Skeletal muscle cell (primary cell): Measurements from ENCODE around the gene DIP2C.
"Not testable (repeated sequence)": the region's sequence is repeated elsewhere in the genome, so short reads cannot be mapped to it uniquely, and the experiment has no call there.

ENCODE experiments used
- DNase-seq: peaks from one replicate; pipeline ENCODE4 v3.0.0-alpha.2; 2010; ENCODE audit warnings: low read depth
- H3K4me3 ChIP-seq: 2 replicates; pipeline ENCODE4 v1.5.1; 2011; ENCODE audit warnings: low read depth, mild to moderate bottlenecking, control low read depth, low read length, moderate library complexity

The DIP2C gene

GRCh38 chr10:427761-428519, 261.5 kb downstream of the DIP2C start:
- no peak for DNase-seq
- no peak overlapping the region for H3K4me3 ChIP-seq

- DNase-seq, H3K4me3 ChIP-seq: not testable (repeated sequence)
Measured at GRCh38 chr10:425365-425764, 264.1 kb downstream of the DIP2C start.

DNA sequence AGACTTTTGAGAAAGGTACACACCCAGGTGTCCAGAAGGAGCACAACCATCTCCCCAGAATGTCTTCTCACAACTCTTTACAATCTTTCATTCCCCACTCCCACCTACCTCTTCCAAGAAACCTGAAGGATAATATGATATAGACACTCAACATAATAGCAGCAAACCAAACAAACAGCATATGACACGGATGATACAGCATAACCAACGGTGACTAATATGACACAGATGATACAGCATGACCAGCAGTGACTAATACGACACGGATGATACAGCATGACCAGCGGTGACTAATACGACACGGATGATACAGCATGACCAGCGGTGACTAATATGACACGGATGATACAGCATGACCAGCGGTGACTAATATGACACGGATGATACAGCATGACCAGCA, 264.7 kb downstream of the DIP2C start:
- DNase-seq, H3K4me3 ChIP-seq: not testable (repeated sequence)

GRCh38 chr10:423178-423577, 266.3 kb downstream of the DIP2C start:
- no peak overlapping the region for H3K4me3 ChIP-seq
- no peak for DNase-seq

- no peak for DNase-seq
- no peak overlapping the region for H3K4me3 ChIP-seq
Measured at GRCh38 chr10:422675-423074, 266.8 kb downstream of the DIP2C start.

DNA sequence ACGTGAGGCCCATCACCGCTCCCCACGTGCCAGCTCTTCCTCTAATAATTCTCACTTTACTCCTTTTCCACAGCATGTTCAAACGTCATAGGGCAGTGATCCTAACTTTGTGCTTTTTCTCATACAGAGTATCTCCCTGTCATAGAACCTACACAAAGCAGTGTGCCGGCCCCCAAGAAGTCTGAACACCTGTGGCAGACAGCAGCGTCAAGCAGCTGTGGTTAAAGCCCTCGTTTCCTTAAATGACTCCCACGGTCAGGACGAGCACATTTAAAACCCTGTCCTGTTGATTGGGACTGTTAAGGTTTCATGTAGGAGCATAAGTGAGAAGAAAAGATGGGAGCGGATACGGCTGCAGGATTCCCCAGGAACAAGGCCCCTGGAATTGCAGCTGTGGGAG, 267.2 kb downstream of the DIP2C start:
- no peak overlapping the region for H3K4me3 ChIP-seq
- no peak for DNase-seq

- no peak for DNase-seq
- no peak overlapping the region for H3K4me3 ChIP-seq
Measured at GRCh38 chr10:421170-421569, 268.3 kb downstream of the DIP2C start.

GRCh38 chr10:420154-421121, 269.0 kb downstream of the DIP2C start:
- no peak for DNase-seq
- no peak overlapping the region for H3K4me3 ChIP-seq

DNA sequence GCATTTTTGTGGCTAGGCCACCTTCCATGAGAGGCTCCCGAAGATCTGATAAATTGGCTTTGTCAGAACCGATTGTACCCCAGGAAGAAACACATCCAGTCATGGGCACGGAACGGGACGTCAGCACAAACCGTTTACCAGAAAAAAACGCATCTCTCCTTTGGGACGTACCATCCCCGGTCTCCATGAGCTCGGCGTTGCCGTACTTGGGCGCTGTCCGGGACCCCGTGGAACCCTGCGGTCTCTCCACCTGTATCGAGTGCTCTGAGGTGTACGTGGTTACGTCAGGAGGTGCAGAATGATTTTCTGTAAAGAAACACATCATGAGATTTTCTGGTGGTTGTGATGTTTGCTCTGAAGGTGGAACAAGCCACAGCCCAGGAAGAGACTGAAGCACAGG, 270.6 kb downstream of the DIP2C start:
- no peak for DNase-seq
- H3K4me3 ChIP-seq: no peak overlapping the region

DNA sequence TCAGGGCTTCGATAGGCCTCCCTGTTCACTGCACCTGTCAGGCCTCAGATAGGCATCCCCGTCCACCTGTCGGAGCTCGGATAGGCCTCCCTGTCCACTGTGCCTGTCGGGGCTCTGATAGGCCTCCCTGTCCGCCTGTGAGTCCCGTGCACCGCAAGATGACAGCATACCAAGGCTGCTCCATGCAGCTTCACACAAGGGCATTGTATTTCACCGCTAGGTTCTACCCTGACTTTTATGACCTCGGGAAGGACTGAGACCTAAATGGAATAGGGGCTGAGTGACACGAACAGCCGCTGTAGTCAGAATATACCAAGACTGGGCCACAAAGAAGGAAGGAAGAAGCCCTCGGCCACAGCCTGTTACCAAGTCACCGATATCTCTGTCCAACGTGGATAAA, 271.2 kb downstream of the DIP2C start:
- H3K4me3 ChIP-seq: no peak overlapping the region
- DNase-seq: no peak

DNA sequence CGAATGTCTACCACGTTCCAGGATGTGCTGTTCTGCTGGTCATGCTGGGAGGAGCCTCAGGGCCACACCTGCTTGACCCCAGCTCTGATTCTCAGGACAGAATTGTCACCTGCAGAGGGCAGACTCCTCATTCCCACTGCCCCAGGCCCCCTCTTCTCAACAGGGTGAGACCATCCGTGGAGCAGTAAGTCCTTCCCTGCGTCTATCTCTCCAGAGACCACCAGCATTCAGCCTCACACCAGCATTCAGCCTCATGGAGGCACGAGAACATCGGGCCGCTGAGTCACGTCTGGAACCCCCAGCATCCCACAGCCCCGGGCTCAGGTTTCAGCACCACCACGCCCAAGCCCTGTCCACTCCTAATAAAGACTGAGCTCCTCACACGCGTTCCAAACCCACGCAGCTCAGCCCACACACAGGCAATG, 273.4 kb downstream of the DIP2C start:
- no peak overlapping the region for H3K4me3 ChIP-seq
- DNase-seq: no peak

DNA sequence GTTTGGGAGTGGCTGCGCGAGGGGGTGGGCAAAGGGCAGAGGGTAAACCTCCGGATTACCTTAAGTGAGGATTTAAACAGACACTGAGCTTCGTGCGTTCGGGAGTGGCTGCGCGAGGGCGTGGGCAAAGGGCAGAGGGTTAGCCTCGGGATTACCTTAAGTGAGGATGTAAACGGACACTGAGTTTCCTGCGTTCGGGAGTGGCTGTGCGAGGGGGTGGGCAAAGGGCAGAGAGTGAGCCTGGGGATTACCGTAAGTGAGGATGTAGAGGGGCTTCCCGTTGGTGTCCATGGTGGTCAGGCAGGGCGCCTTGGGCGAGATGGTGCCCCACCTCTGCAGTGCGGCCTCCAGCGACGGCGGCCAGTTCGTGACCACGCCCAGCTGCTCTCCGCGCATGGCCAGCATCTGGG, 275.8 kb downstream of the DIP2C start:
- no peak overlapping the region for H3K4me3 ChIP-seq
- no peak for DNase-seq

DNA sequence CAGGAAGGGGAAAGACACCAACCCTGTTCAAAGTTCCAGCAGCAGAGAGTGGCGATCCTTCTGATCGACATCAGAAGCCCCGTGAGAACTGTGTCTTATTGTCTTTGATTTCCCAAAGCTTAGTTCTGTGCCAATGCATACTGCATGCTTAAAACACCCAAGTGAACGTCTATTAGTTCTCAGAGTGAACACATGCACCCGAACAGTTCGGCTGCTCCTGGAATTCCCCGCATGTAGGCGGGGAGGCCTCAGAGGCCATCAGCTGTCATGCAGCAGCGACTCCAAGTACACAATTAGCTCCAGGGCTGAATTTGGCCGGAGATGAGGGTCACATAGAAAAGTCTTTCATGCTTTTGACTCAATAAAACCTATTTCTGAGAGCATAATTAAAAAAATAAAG, 277.4 kb downstream of the DIP2C start:
- no peak overlapping the region for H3K4me3 ChIP-seq
- DNase-seq: no peak

GRCh38 chr10:411603-412002, 277.9 kb downstream of the DIP2C start:
- H3K4me3 ChIP-seq: no peak overlapping the region

GRCh38 chr10:409408-410040, 279.9 kb downstream of the DIP2C start:
- no peak for DNase-seq
- H3K4me3 ChIP-seq: no peak overlapping the region

More at GRCh38 chr10:411603-412002, 277.9 kb downstream of the DIP2C start:
- DNase-seq: no peak

GRCh38 chr10:408236-408635, 281.2 kb downstream of the DIP2C start:
- DNase-seq: no peak
- H3K4me3 ChIP-seq: no peak overlapping the region

- no peak for DNase-seq
- H3K4me3 ChIP-seq: no peak overlapping the region
Measured at GRCh38 chr10:406976-407375, 282.5 kb downstream of the DIP2C start.

DNA sequence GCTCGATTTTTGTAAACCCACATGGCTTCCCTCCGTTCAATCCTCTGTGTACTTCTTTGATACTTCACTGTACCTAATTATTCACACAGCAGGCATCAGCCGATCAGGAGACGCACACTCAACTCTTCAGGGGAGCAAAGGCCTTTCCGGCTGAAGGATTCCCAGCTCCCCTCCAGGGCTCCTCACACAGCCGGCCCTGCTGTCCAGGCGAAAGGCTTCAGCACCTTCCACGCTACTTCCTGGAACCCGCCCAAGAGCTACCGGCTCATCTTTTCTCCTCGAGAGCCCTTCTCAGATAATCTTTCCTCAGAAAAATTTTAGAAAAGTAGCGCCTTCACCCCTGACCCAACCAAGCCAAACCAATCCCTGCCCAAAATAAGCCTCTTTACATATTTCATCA, 283.8 kb downstream of the DIP2C start:
- no peak for DNase-seq

DNA sequence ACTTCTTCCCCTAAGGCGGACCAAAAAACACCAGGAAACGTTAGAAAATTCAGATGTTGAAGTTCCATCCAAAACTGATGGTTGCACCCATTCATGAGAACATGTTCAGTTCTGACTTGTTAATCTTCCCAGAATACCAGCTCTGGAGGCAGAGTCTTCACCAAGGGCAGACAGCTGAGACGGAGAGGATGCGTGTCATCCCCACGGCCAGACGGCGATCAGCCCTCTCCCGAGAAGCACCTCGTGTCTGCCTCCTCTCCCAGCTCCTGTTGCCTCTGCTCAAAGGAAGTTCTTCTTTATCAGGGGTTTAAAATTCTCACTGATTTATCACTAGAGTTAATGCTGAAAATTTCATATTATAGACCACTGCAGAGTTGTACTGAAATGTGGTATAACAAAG, 284.5 kb downstream of the DIP2C start:
- no peak overlapping the region for H3K4me3 ChIP-seq
- no peak for DNase-seq

More for the DNA sequence above, 283.8 kb downstream of the DIP2C start:
- H3K4me3 ChIP-seq: no peak overlapping the region

DNA sequence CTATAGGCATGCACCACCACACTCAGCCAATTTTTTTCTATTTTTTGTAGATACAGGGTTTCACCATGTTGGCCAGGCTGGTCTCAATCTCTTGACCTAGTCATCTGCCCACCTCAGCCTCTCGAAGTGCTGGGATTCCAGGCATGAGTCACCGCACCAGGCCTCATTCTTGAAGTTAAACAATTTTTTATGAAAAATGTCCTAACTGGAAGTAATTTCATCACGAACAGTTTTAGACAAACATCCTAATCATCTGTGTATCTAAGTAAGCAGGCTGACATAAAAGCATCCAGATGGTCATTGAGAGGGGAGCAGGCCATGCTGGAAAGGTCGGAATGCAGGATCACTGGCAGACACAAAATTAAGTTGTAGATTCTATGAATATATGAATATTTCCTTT, 285.1 kb downstream of the DIP2C start:
- H3K4me3 ChIP-seq: no peak overlapping the region
- DNase-seq: no peak
